NCI-H2029 (cell line): ENCODE measurements around the gene NAA16.
"Not testable (repeated sequence)": the region's sequence is repeated elsewhere in the genome, so short reads cannot be mapped to it uniquely, and the experiment has no call there.

Experiments used
- DNase-seq: peaks from one replicate; lab custom pipeline; 2025; lab: John Stamatoyannopoulos, UW

The NAA16 gene

DNA sequence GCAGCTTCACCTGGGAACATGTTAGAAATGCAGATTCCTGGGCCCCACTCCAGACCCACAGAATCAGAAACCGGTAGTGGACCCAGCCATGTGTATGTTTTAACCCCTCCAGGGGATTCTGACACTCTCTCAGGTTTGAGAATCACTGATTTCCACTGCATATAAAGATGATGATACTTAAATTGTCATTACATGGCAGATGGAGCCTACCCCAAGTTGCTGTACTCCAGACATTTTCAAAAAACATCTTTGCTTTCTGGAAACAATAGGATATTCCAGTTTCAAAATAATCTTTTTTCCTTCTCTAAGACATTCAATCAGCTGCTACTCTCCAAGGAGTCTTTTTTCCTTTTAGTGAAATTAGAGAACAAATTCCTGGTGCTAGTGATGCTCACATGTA is 97.7 kb downstream of the NAA16 start:
- no peak for DNase-seq

- DNase-seq = no peak
These were observed 98.5 kb downstream of the NAA16 start for GRCh38 chr13:41409611-41410010.

GRCh38 chr13:41411060-41411459 is 100.0 kb downstream of the NAA16 start:
- no peak for DNase-seq

- DNase-seq = no peak
These were observed 100.5 kb downstream of the NAA16 start for GRCh38 chr13:41411522-41411921.

- DNase-seq = no peak
These were observed 102.8 kb downstream of the NAA16 start for GRCh38 chr13:41413872-41414271.

DNA sequence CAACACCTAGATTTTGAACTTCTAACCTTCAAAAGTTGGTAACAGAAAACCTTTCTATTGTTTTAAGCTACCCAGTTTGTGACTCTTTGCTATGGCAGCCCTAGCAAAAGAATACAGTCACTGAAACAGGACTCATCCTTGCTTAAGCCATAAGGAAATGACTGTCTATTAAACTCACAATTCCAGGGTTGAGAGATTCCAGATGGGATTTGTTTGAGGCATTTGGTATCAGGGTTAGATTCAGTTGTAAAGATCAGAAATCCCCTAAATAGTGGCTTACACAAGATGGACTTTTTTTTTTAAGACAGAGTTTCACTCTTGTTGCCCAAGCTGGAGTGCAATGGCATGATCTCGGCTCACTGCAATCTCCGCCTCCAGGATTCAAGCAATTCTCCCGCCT is 105.2 kb downstream of the NAA16 start:
- no peak for DNase-seq

DNA sequence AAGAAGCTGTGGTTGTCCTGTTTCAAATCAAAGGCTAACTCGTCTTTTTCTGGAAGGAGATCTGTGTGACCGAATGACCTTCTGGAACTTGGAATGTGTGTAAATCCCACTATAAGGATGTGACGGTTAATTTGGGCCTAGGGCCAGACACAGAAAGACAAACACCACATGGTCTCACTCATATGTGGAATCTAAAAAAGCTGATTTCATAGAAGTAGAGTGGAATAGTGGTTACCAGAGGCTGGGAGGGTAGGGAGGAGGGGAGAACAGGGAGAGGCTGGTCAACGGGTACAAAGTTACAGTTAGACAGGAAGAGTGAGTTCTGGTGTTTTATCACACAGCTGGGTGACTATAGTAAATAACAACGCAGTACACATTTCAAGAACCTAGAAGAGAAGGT is 107.0 kb downstream of the NAA16 start:
- no peak for DNase-seq

DNA sequence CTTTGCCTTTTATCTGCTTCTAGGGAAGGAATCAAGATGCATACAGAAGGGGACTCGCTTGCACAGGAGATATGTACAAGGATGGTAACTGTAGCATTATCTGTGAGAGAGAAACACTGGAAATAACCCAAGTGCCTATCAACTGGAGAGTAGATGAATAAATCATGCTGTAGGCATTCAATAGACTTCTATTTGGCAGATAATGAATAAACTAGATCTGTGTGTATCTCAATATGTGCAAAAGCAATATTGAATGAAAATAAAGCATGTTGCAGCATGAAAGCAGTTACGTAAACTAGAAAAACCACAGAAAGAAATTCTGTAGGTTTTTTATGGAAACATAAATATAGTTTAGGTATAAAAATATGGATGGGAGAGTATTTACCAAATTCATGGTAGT is 107.7 kb downstream of the NAA16 start:
- no peak for DNase-seq

GRCh38 chr13:41419206-41419605 is 108.1 kb downstream of the NAA16 start:
- no peak for DNase-seq

DNA sequence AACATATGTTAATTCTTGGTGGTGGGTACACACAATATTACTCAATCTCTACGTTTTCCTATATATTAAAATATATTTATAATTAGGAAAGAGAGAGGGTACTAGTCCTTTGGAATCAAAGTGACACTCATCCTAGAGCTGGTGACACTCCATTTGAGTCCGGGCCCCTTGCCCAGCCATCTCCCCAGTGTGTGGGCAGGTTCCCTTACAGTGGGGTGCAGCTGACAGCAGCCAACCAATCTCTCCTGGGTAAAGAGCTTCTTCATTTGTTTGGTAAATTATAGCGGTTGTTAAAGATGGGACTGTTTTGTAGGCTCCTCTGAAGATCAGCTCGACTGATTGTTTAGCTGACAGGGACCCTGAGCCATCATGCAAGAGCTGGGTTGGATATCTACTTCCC is 109.1 kb downstream of the NAA16 start:
- no peak for DNase-seq

DNA sequence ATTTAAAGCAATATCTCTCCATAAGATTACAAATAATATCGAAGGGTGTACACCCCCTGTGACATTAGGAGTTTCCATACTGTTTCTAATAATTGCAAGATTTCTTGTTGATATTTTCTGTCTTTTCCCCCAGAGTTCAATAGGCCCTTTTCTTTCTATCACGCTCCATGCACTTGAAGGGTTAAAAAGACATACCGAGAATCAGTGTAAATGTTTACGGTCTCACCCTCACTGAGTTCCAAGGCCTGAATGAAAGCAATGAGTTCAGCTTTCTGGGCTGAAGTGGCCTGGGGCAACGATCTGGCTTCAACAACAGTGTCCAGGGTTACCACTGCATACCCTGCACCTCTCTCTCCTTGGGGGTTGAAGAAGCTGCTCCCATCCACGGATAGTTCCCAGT is 110.3 kb downstream of the NAA16 start:
- not testable (repeated sequence) for DNase-seq

GRCh38 chr13:41421983-41422382 is 110.9 kb downstream of the NAA16 start:
- DNase-seq = not testable (repeated sequence)

- DNase-seq = not testable (repeated sequence)
These were observed 112.2 kb downstream of the NAA16 start for GRCh38 chr13:41423259-41423658.

- not testable (repeated sequence) for DNase-seq
These were observed 113.6 kb downstream of the NAA16 start for GRCh38 chr13:41424675-41425074.

- DNase-seq = no peak
These were observed 115.0 kb downstream of the NAA16 start for GRCh38 chr13:41426047-41426446.
